ENCODE data around the gene SHKBP1.
"Not testable (repeated sequence)": the region's sequence is repeated elsewhere in the genome, so short reads cannot be mapped to it uniquely, and the experiment has no call there.

The SHKBP1 gene

DNA sequence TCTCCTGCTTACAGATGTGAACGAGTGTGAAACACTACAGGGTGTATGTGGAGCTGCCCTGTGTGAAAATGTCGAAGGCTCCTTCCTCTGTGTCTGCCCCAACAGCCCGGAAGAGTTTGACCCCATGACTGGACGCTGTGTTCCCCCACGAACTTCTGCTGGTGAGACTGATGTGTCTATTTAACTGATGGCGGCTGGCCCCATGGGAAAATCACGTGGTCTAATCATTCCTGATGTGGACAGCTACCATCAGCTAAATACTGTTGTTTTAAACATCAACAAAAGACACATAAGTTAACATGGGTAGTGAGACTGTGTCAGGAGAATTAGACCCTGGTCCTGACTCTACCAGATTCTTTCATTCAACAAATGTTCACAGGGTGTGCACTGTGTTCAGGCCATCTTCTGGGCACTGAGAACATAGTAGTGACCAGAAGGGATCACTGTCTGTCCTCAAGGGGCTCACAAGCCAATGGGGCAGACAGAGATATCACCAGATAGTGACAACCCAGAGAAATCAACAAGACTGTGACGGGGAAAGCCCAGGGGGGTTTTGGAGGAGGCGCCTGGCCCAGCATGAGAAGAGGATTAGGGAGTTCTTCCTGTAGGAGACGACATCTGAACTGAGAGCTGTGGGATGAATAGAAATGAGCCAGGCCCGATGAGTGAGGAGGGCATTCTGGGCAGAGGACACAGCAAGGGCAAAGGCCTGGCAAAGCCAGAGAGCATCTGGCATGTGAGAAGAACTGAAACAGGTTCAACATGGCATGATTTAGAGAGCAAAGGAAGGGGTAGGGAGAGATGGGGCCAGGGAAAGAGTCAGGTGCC is 42.9 kb downstream of the SHKBP1 start:
- DNase-seq: no peak

DNA sequence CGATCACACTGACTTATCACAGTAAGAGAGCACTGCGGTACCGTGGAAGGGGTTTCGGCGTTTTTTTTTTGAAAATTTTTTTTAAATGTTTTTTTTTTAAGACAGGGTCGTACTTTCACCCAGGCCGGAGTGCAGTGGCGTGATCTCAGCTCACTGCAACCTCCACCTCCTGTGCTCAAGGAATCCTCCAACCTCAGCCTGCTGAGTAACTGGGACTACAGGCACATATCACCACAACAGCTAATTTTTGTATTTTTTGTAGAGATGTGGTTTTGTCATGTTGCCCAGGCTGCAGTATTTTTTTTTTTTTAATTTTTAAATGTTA is 43.5 kb downstream of the SHKBP1 start:
- no peak for DNase-seq

DNA sequence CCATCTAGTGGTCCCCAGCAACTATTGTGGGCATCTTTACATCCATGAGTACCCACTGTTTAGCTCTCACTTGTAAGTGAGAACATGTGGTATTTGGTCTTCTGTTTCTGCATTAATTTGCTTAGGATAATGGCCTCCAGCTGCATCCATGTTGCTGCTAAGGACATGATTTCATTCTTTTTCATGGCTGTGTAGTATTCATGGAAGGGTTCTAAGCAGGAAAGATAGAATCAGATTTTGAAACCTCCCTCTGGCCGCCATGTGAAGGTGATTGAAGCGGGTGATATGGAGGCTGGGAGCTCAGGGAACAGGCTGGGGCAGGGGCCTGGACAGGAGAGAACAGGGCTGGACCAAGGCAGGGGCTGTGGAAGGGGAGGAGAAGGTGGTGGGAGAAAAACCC is 44.6 kb downstream of the SHKBP1 start:
- no peak for DNase-seq

DNA sequence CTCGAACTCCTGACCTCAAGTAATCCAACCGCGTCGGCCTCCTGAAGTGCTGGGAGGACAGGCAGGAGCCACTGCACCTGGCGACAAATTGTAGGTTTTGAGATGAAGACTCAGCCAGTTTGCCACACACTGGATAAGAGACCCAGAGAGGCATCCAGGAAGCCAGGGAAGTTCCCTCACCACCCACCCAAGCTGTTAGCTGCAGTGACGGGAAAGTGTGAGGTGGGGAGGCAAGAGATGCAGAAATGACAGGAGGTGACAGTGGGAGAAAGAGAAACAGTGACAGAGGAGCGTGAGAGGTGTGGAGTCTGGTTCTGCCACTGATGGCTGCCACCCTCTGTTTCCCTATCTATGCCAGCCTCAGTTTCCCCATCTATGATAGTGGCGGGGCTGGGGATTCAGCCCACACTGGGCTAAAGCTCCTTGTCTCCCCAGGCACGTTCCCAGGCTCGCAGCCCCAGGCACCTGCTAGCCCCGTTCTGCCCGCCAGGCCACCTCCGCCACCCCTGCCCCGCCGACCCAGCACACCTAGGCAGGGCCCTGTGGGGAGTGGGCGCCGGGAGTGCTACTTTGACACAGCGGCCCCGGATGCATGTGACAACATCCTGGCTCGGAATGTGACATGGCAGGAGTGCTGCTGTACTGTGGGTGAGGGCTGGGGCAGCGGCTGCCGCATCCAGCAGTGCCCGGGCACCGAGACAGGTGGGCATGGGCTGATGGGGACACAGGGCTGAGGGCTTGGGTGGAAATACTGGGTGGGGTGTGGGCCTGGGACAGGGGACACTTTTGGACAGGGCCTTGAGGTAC is 45.5 kb downstream of the SHKBP1 start:
- no peak for DNase-seq

DNA sequence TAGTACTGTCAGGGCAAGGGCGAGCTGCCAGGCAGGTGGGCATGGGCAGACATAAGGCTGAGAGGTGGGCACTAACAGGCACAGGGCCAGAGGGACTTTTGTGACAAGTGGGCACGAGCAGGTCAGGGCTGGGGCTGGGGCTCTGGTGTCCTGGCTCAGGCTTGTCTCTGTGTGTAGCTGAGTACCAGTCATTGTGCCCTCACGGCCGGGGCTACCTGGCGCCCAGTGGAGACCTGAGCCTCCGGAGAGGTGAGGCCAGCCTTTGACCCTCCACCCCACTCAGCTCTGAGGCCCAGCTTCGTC is 46.1 kb downstream of the SHKBP1 start:
- no peak for DNase-seq

DNA sequence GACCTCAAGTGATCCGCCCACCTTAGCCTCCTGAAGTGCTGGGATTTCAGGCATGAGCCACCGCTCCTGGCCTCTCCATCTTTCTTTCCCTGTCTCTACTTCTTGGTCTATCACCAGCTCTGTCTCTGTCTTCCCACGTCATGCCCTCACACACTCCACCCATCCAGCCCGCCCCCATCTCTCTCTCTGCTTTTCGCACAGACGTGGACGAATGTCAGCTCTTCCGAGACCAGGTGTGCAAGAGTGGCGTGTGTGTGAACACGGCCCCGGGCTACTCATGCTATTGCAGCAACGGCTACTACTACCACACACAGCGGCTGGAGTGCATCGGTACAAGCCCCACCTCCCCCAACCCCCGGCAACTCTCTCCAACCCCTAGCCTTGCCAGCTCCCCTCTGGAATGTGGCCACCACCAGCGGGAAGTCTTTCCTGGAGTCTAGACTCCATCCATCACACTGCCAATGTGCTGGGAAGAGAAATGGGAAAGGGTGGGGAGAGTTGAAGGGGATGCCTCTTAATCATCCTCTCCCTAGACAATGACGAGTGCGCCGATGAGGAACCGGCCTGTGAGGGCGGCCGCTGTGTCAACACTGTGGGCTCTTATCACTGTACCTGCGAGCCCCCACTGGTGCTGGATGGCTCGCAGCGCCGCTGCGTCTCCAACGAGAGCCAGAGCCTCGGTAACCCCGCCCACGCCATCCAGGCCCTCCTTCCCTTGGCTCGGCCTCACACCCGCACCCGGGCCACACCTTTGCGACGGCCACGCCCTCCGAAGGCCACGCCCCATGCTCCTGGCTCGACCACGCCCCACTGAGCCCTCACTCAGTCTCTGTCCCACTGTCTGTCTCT is 47.0 kb downstream of the SHKBP1 start:
- DNase-seq: no peak

DNA sequence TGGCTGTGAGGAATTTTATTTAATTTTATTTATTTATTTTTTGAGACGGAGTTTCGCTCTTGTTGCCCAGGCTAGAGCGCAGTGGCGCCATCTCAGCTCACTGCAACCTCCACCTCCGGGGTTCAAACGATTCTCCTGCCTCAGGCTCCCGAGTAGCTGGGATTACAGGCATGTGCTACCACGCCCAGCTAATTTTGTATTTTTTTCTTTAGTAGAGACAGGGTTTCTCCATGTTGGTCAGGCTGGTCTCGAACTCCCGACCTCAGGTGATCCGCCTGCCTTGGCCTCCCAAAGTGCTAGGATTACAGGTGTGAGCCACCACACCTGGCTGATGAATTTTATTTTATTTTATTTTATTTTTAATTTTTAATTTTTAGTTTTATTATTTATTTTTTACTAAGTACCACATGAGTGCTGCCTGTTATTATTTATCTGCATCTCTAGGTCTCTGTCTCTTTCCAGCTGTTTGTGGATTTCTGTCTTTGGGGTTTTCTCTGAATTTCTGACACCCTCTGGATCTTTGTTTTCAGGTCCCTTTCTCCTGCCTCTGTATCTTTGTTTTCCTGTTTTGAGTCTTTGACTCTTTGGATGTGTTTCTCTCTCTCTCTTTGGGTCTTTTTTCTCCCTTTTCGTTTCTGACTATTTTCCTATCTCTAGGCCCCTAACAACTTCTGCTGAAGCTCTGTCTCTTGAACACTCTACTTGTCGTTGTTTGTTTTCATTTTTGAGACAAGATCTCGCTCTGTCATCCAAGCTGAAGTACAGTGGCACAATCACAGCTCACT is 47.9 kb downstream of the SHKBP1 start:
- not testable (repeated sequence) for DNase-seq

DNA sequence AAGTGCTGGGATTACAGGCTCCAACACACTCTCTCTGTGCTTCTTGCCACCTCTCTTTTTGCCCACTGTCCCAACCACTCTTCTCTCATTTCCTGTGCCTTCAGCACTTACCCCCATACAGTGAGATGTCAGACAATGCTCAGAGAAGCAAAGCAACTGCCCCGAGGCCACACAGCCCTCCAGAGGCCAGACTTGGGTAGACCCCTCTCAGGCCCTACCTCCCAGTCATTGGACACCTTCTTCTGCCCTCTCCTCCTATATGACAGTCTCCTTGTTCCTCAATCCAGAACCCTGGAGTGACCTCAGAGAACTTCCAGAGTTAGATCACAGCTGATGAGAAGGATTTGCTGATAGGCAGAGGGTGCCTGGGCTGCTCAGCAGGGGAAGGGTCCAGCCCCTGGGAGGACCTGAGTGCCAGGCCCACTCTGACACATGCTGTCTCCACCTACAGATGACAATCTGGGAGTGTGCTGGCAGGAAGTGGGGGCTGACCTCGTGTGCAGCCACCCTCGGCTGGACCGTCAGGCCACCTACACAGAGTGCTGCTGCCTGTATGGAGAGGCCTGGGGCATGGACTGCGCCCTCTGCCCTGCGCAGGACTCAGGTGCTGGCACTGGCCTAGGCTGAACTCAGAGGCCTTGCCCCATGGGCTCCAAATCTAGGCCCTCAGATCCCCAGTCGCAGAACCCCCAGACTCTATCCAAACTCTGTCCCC is 48.9 kb downstream of the SHKBP1 start:
- DNase-seq: no peak

DNA sequence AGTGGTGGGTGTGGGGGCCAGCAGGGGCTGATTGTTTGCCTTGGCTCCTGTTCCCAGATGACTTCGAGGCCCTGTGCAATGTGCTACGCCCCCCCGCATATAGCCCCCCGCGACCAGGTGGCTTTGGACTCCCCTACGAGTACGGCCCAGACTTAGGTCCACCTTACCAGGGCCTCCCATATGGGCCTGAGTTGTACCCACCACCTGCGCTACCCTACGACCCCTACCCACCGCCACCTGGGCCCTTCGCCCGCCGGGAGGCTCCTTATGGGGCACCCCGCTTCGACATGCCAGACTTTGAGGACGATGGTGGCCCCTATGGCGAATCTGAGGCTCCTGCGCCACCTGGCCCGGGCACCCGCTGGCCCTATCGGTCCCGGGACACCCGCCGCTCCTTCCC is 50.2 kb downstream of the SHKBP1 start:
- DNase-seq: no peak

DNA sequence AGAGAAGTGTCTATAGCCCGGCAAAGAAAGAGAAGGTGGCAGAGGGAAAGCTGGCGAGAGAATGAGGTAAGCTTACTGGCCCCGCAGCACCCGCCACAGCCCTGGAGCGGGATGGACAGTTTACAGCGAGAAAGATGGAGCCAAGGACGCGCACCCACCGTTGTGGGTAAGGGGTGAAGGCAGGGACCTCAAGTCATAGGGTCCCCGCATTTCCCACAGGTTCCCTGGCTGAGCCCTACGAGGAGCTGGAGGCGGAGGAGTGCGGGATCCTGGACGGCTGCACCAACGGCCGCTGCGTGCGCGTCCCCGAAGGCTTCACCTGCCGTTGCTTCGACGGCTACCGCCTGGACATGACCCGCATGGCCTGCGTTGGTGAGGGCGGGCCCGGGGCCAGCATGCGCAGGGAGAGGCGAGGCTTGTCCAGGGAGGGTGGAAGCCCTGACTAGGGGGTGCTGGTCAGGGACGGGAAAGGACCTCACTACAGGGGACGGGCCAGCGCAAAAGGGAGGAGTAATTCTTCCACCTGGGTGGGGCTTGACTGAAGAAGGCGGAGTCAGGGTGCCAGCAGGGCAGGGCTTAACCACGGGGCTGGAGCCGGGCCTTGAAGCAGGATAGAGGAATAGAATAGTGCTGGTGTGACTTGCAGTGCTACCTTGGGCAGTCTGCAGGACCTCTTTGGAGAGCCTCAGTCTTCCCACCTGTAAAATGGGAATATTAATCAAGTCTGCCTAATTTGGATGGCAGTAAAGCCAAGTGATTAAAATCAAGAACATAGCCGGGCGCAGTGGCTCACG is 51.0 kb downstream of the SHKBP1 start:
- DNase-seq: no peak

DNA sequence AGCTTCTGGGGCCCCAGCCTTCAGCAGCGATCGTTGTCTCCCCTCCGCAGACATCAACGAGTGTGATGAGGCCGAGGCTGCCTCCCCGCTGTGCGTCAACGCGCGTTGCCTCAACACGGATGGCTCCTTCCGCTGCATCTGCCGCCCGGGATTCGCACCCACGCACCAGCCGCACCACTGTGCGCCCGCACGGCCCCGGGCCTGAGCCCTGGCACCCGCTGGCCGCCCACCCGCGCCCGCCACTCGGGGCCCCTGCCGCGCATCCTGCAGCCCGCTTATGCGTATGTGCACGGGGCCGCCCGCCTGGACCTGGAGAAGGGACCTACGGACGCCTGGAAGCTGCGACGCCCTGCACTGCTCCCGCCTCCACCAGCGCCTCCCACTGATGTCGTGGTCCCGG is 52.7 kb downstream of the SHKBP1 start:
- no peak for DNase-seq

DNA sequence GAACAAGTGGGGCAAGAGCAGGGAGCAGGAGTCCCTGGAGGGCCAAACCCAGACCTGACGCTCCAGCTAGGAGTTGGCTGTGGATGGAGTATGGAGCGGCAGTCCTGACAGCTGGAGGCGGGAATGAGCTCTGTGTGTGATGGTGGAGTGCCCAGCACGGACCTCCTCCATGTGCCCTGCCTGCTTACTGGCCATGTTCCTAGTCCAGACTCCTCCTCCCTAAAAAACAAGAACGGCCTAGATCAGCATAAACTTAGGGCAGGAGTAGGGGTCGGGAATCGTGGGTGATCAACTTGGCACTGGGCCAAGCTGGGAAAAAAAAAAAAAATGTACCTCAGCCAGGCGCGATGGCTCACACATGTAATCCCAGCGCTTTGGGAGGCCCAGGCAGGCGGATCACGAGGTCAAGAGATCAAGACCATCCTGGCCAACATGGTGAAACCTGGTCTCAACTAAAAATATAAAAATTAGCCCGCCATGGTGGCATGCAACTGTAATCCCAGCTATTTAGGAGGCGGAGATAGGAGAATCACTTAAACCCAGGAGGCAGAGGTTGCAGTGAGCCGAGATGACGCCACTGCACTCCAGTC is 54.0 kb downstream of the SHKBP1 start:
- DNase-seq: no peak

DNA sequence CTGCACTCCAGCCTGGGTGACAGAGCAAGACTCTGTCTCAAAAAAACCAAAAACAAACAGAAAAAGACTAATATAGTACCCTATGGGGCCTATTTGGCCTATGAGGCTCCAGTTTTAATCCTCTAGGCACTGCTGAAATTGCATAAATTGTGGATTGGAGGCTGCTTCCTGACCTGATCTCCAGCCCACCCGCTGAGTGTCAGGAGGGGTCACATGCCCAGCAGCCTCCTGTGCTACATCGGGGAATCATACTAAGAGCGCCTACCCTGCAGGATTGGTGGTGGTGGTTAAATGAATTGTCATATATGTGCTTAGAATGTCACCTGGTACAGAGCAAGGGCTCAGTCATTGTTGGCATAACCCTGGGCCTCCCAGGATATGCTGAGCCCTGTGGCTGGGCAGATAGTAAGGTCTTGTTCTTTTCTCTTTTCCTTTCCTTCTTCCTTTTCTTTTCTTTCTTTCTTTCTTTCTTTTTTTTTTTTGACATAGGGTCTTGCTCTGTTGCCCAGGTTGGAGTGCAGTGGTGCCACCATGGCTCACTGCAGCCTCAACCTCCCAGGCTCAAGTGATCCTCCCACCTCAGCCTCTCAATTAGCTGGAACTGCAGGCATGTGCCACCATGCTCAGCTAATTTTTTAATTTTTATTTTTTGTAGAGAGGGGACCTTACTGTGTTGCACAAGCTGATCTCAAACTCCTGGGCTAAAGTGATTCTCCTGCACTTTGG is 55.8 kb downstream of the SHKBP1 start:
- no peak for DNase-seq

DNA sequence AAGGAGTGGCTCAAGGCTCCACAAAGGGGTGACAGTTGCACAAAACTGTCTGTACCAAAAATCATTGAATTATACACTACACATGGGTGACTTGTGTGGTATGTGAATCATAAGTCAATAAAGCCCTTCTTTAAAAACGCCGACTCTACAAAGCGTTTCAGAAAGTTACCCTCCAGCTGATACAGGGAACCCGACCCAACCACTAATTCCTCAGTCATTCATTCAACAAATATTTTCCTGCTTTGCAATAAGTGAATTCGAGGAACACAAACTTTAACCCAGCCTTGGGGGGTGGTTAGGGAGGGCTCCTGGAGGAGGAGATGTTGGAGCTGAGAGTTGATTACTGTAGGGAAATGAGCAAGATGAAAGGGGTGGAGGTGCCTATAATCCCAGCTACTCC is 56.5 kb downstream of the SHKBP1 start:
- no peak for DNase-seq

DNA sequence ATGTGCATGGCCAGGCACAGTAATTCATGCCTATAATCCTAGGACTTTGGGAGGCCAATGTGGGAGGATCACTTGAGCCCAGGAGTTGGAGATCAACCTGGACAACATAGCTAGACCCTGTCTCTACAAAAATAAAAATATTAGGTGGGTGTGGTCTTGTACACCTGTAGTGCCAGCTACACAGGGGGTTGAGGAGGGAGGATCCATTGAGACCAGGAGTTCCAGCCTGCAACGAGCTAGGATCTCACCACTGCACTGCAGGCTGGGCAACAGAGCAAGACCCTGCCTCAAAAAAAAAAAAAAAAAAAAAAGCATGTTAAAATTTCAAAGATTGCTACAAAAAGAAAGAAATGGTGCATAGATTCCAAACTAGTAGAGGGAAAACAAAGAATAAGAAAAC is 61.7 kb downstream of the SHKBP1 start:
- no peak for DNase-seq

DNA sequence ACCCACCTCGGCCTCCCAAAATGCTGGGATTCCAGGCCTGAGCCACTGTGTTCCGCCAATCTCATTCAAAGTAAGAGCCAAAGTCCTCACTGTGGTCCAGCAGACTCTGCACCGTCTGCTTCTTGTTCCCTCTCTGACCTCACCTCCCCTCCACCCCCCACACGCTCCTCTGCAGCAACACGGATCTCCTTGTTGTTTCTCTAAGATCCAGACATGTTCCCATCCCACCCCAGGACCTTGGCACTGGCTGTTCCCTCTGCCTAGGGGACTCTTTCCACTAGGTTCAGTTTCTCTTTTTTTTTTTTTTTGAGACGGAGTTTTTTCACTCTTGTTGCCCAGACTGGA is 62.9 kb downstream of the SHKBP1 start:
- DNase-seq: no peak

DNA sequence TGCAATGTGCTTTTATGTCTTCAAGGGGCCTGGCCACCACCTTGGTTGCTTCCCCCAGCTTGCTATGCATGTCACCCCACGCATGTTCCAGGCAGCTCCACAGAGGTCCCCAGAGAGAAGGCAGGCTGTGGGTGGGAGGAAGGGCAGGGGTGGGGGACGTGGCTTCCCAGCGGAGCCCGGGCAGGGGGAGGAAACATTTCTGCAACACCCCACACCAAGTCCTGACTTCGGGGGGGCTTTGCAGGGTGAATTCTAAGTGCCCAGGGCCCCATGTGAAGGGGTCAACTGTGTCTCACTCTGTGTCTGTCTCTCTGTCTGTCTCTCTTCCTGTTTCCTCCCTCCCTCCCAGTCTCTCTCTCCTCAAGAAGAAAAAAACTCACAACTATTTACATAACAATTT is 64.1 kb downstream of the SHKBP1 start:
- no peak for DNase-seq

Measured in OCI-M1 (cell line).